Cortex of kidney (tissue), 1 donor: ENCODE results near the gene EOLA2.
A peak's percentile ranks its signal among the peaks of the same experiment; 100 is the strongest.
"Not testable (repeated sequence)": the region's sequence is repeated elsewhere in the genome, so short reads cannot be mapped to it uniquely, and the experiment has no call there.

Source experiments
- DNase-seq: peaks from one replicate; lab custom pipeline; 2025; lab: John Stamatoyannopoulos, UW

The EOLA2 gene

GRCh38 chrX:149938427-149938880 lies at the start of gene EOLA2:
EOLA2 (minus strand) TSS chrX:149938491; CDS start chrX:149933874, 4,617 bp downstream.
- no peak for DNase-seq

- DNase-seq: no peak
Measured at GRCh38 chrX:149987613-149988012, 49.3 kb upstream of the EOLA2 start.

GRCh38 chrX:149984411-149984810 lies 46.1 kb upstream of the EOLA2 start:
- DNase-seq: no peak

- no peak for DNase-seq
Measured at GRCh38 chrX:149982310-149982709, 44.0 kb upstream of the EOLA2 start.

GRCh38 chrX:149979126-149979644 lies 40.9 kb upstream of the EOLA2 start:
- DNase-seq: no peak

- no peak for DNase-seq
Measured at GRCh38 chrX:149962859-149963757, 24.8 kb upstream of the EOLA2 start.

GRCh38 chrX:149962010-149962409 lies 23.7 kb upstream of the EOLA2 start:
- DNase-seq: no peak

- no peak for DNase-seq
Measured at GRCh38 chrX:149961572-149961971, 23.3 kb upstream of the EOLA2 start.

- DNase-seq: no peak
Measured at GRCh38 chrX:149950681-149951080, 12.4 kb upstream of the EOLA2 start.

GRCh38 chrX:149949743-149950436 lies 11.6 kb upstream of the EOLA2 start:
- DNase-seq: no peak

- no peak for DNase-seq
Measured at GRCh38 chrX:149948016-149948415, 9.7 kb upstream of the EOLA2 start.

GRCh38 chrX:149946932-149947331 lies 8.6 kb upstream of the EOLA2 start:
- not testable (repeated sequence) for DNase-seq

- not testable (repeated sequence) for DNase-seq
Measured at GRCh38 chrX:149945820-149946219, 7.5 kb upstream of the EOLA2 start.

GRCh38 chrX:149945087-149945670 lies 6.9 kb upstream of the EOLA2 start:
- not testable (repeated sequence) for DNase-seq

- not testable (repeated sequence) for DNase-seq
Measured at GRCh38 chrX:149940674-149941024, 2.4 kb upstream of the EOLA2 start.

- peak; percentile 5 for DNase-seq
Measured at GRCh38 chrX:149939905-149940673, 1.8 kb upstream of the EOLA2 start.

GRCh38 chrX:149939655-149939904 lies 1.3 kb upstream of the EOLA2 start:
- no peak for DNase-seq

GRCh38 chrX:149938881-149939654 lies 777 bp upstream of the EOLA2 start:
- peak; percentile 5 for DNase-seq

- no peak for DNase-seq
Measured at GRCh38 chrX:149937871-149938426, 342 bp downstream of the EOLA2 start.

- DNase-seq: not testable (repeated sequence)
Measured at GRCh38 chrX:149937328-149937727, 963 bp downstream of the EOLA2 start.

GRCh38 chrX:149933547-149933946 lies 4.7 kb downstream of the EOLA2 start:
- not testable (repeated sequence) for DNase-seq
